HG03571 (cell line): ENCODE data around the gene TCTN2.

Experiments
- ATAC-seq: cut with Tn5 transposase; IDR thresholded peaks from one replicate; pipeline ENCODE4 v1.9.1; 2021; ENCODE audit not compliant: unreplicated experiment

Gene TCTN2

GRCh38 chr12:123670882-123671728 lies at the start of gene TCTN2:
TSS of gene TCTN2 (plus strand) at chr12:123671113. CDS start at chr12:123671241, 128 bp downstream.
- peak; percentile 96 for ATAC-seq

- ATAC-seq: no peak
Measured at GRCh38 chr12:123621619-123622530, 49.0 kb upstream of the TCTN2 start.

GRCh38 chr12:123633379-123634141 lies 37.4 kb upstream of the TCTN2 start, which contains the start of the genes EIF2B1 and GTF2H3:
TSS of gene EIF2B1 (minus strand) at chr12:123633686. CDS start at chr12:123633557, 129 bp downstream.
TSS of gene GTF2H3 (plus strand) at chr12:123633829. CDS start at chr12:123633860, 31 bp downstream.
- peak; percentile 89 for ATAC-seq

GRCh38 chr12:123634142-123634561 lies 36.8 kb upstream of the TCTN2 start:
- ATAC-seq: no peak

GRCh38 chr12:123643911-123644310 lies 27.0 kb upstream of the TCTN2 start:
- ATAC-seq: no peak

- ATAC-seq: no peak
Measured at GRCh38 chr12:123645380-123645779, 25.5 kb upstream of the TCTN2 start.

- ATAC-seq: no peak
Measured at GRCh38 chr12:123645878-123646277, 25.0 kb upstream of the TCTN2 start.

- ATAC-seq: no peak
Measured at GRCh38 chr12:123648401-123648800, 22.5 kb upstream of the TCTN2 start.

- no peak for ATAC-seq
Measured at GRCh38 chr12:123654129-123654701, 16.7 kb upstream of the TCTN2 start.

GRCh38 chr12:123655420-123655819 lies 15.5 kb upstream of the TCTN2 start:
- peak; percentile 75 for ATAC-seq

- no peak for ATAC-seq
Measured at GRCh38 chr12:123656392-123656791, 14.5 kb upstream of the TCTN2 start.

GRCh38 chr12:123657211-123657610 lies 13.7 kb upstream of the TCTN2 start:
- no peak for ATAC-seq

GRCh38 chr12:123659996-123660727 lies 10.8 kb upstream of the TCTN2 start:
- ATAC-seq: no peak

GRCh38 chr12:123667771-123668170 lies 3.1 kb upstream of the TCTN2 start:
- ATAC-seq: no peak

GRCh38 chr12:123671876-123672275 lies 963 bp downstream of the TCTN2 start:
- no peak for ATAC-seq

GRCh38 chr12:123675436-123675835 lies 4.5 kb downstream of the TCTN2 start:
- ATAC-seq: no peak

GRCh38 chr12:123676616-123677320 lies 5.9 kb downstream of the TCTN2 start:
- no peak for ATAC-seq

GRCh38 chr12:123678981-123679380 lies 8.1 kb downstream of the TCTN2 start:
- ATAC-seq: no peak

- ATAC-seq: no peak
Measured at GRCh38 chr12:123681605-123682004, 10.7 kb downstream of the TCTN2 start.
